ENCODE data around the gene CEP70.
"Not testable (repeated sequence)": the region's sequence is repeated elsewhere in the genome, so short reads cannot be mapped to it uniquely, and the experiment has no call there.

Gene CEP70

GRCh38 chr3:138594150-138594934, at the start of gene CEP70:
Gene CEP70, minus strand, starts transcription at chr3:138594260. Its CDS starts 21,333 bp downstream, at chr3:138572927.
- DNase-seq: peak; percentile 77

- DNase-seq: no peak
Observed at GRCh38 chr3:138642927-138643253, 48.8 kb upstream of the CEP70 start.

GRCh38 chr3:138642226-138642926, 48.3 kb upstream of the CEP70 start:
- no peak for DNase-seq

- DNase-seq: no peak
Observed at GRCh38 chr3:138640537-138640936, 46.5 kb upstream of the CEP70 start.

GRCh38 chr3:138638641-138639040, 44.6 kb upstream of the CEP70 start:
- no peak for DNase-seq

GRCh38 chr3:138629526-138629925, 35.5 kb upstream of the CEP70 start:
- DNase-seq: no peak

- DNase-seq: no peak
Observed at GRCh38 chr3:138625707-138626365, 31.8 kb upstream of the CEP70 start.

GRCh38 chr3:138624518-138624917, 30.5 kb upstream of the CEP70 start:
- DNase-seq: no peak

GRCh38 chr3:138620431-138620830, 26.4 kb upstream of the CEP70 start:
- DNase-seq: no peak

- no peak for DNase-seq
Observed at GRCh38 chr3:138615462-138615861, 21.4 kb upstream of the CEP70 start.

GRCh38 chr3:138609898-138610266, 15.8 kb upstream of the CEP70 start:
- no peak for DNase-seq

GRCh38 chr3:138608322-138609135, 14.5 kb upstream of the CEP70 start, which contains the start of gene FAIM:
Gene FAIM, plus strand, starts transcription at chr3:138608771. Its CDS starts 10,956 bp downstream, at chr3:138619727.
- peak; percentile 44 for DNase-seq

GRCh38 chr3:138604106-138604595, 10.1 kb upstream of the CEP70 start:
- DNase-seq: not testable (repeated sequence)

- DNase-seq: not testable (repeated sequence)
Observed at GRCh38 chr3:138601661-138602060, 7.6 kb upstream of the CEP70 start.

GRCh38 chr3:138600100-138600745, 6.2 kb upstream of the CEP70 start:
- DNase-seq: no peak

GRCh38 chr3:138598534-138598933, 4.5 kb upstream of the CEP70 start:
- no peak for DNase-seq

GRCh38 chr3:138597186-138597976, 3.3 kb upstream of the CEP70 start:
- not testable (repeated sequence) for DNase-seq

GRCh38 chr3:138594935-138595610, 1.0 kb upstream of the CEP70 start:
- DNase-seq: no peak

GRCh38 chr3:138593488-138594149, 441 bp downstream of the CEP70 start:
- DNase-seq: no peak

- DNase-seq: no peak
Observed at GRCh38 chr3:138591392-138591791, 2.7 kb downstream of the CEP70 start.

Measured in activated T-cell treated with anti-CD3 and anti-CD28 coated beads for 4 hours (primary cell).